H1 (cell line): ENCODE results near the gene AASDH. TPM values are rescaled to one million over a fixed set of nuclear protein-coding genes. Genes with fewer than 3 reads are reported as not detected.

Source experiments
- ASH2L ChIP-seq: fragments of 200-600, 300-600 bp; sonication (generic); IDR thresholded peaks from one replicate; pipeline ENCODE4 v1.7.1; 2017; ENCODE audit warnings: low read length
- ATF2 ChIP-seq: IDR thresholded peaks from 2 replicates; pipeline ENCODE4 v1.6.1; 2012; ENCODE audit warnings: low read length, inconsistent platforms
- KDM1A ChIP-seq: fragments of 200-600, 300-600 bp; sonication (generic); IDR thresholded peaks from 2 replicates; pipeline ENCODE4 v1.7.1; 2016; ENCODE audit warnings: mild to moderate bottlenecking, low read length, borderline replicate concordance
- POLR2AphosphoS5 ChIP-seq: IDR thresholded peaks from 2 replicates; pipeline ENCODE4 v1.6.1; 2011; ENCODE audit warnings: low read depth, low read length
- RBBP5 ChIP-seq: IDR thresholded peaks from 2 replicates; pipeline ENCODE4 v1.7.1; 2012; ENCODE audit warnings: low read depth, mild to moderate bottlenecking, inconsistent platforms, low read length, moderate library complexity, borderline replicate concordance
- SIRT6 ChIP-seq: IDR thresholded peaks from one replicate; pipeline ENCODE4 v1.7.1; 2012; ENCODE audit warnings: low read length, inconsistent platforms
- SUZ12 ChIP-seq: fragments of 200-600 bp; sonication (generic); IDR thresholded peaks from 2 replicates; pipeline ENCODE4 v1.6.1; 2012; ENCODE audit warnings: mild to moderate bottlenecking, inconsistent platforms, low read length, moderate library complexity, mixed read lengths
- polyA plus RNA-seq, 7 experiments: library from polyadenylated mRNA; depleted of rRNA in 3 of 7; stranded (reverse) in 5 of 7; unstranded in 2 of 7; fragments of >200 nt in 5 of 7; fragments of 200-250 nt in 2 of 7; gene quantifications; 1 replicate in 5 of 7; 2 replicates in 1 of 7; 4 replicates in 1 of 7; pipeline versions ENCODE4 v1.2.1 to v1.2.3, GENCODE V29; 2011 to 2013; ENCODE audit warnings: missing spikeins in 2 of 7, mixed read lengths in 2 of 7
- total RNA-seq: library from RNA; stranded (reverse); fragmentation: NEBNext Ultra II Directional; extraction: Animal tissue kit (Norgen Biotek cat#: 25700); gene quantifications from 2 replicates; pipeline ENCODE4 v1.2.1, GENCODE V29; 2021

AASDH gene
- total and polyA plus RNA-seq, 2 of the 8 experiments (the other 6 are each of a cell fraction or from before 2014, with no cell fraction given): 8.0 to 10.9 TPM

GRCh38 chr4:56307423-56307822, 79.9 kb downstream of the AASDH start (continued):
- TF ChIP-seq RBBP5: no peak
- TF ChIP-seq KDM1A: no peak
- TF ChIP-seq SUZ12: no peak
- no peak for TF ChIP-seq SIRT6
- no peak for TF ChIP-seq POLR2AphosphoS5
- TF ChIP-seq ATF2: no peak
- TF ChIP-seq ASH2L: no peak
